HG02623 (cell line): Measurements from ENCODE around the gene DENND2A.
A peak's percentile ranks its signal among the peaks of the same experiment; 100 is the strongest.
"Not testable (repeated sequence)": the region's sequence is repeated elsewhere in the genome, so short reads cannot be mapped to it uniquely, and the experiment has no call there.

ENCODE experiments used
- ATAC-seq: cut with Tn5 transposase; IDR thresholded peaks from one replicate; pipeline ENCODE4 v1.9.1; 2021; ENCODE audit warnings: moderate library complexity; ENCODE audit not compliant: unreplicated experiment

The DENND2A gene, protein sequence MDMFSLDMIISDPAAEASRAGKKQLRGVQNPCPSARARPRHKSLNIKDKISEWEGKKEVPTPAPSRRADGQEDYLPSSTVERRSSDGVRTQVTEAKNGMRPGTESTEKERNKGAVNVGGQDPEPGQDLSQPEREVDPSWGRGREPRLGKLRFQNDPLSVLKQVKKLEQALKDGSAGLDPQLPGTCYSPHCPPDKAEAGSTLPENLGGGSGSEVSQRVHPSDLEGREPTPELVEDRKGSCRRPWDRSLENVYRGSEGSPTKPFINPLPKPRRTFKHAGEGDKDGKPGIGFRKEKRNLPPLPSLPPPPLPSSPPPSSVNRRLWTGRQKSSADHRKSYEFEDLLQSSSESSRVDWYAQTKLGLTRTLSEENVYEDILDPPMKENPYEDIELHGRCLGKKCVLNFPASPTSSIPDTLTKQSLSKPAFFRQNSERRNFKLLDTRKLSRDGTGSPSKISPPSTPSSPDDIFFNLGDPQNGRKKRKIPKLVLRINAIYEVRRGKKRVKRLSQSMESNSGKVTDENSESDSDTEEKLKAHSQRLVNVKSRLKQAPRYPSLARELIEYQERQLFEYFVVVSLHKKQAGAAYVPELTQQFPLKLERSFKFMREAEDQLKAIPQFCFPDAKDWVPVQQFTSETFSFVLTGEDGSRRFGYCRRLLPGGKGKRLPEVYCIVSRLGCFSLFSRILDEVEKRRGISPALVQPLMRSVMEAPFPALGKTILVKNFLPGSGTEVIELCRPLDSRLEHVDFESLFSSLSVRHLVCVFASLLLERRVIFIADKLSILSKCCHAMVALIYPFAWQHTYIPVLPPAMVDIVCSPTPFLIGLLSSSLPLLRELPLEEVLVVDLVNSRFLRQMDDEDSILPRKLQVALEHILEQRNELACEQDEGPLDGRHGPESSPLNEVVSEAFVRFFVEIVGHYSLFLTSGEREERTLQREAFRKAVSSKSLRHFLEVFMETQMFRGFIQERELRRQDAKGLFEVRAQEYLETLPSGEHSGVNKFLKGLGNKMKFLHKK

DNA sequence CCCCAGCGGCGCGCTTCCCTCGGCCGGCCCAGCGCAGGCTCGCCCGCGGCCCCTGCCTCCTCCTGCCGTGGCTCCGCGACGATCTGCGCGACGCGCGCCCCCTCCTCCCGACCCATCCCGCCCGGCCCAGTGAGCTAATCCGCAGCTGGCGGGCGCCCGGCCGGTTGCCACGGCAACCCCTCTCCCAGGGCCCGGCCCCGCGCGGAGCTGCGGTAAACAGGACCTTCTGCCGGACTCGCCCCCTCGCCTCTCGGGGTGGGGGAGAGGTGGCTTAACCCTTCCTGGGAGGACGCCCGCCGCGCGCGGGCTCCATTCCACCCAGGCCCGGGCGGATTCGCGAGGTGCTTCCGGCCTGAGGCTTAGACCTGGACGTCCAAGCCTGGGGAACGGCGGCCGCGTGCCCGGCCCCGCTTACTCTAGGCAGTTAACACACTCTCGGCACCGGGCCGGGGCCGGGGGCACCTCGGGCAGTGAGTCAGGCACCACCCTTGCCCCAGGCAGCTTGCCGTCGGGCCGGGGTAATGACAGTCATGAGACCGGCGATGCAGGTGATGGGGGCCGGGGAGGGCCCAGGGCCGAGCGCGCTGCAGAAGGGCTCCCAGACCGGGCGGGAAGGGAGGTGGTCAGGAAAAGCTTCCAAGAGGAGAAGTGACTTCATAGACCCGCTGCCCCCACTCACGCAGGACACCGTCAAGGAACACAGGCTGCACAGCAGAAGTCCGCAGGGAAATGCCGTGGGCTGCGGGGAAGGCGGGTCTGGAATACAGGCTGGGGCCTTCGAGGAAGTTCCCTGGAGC, at the start of gene DENND2A:
Gene DENND2A, minus strand, starts transcription at position 87 of the 797 bp plus-strand sequence. CDS start 38,416 bp downstream, outside the sequence.
- ATAC-seq = no peak

DNA sequence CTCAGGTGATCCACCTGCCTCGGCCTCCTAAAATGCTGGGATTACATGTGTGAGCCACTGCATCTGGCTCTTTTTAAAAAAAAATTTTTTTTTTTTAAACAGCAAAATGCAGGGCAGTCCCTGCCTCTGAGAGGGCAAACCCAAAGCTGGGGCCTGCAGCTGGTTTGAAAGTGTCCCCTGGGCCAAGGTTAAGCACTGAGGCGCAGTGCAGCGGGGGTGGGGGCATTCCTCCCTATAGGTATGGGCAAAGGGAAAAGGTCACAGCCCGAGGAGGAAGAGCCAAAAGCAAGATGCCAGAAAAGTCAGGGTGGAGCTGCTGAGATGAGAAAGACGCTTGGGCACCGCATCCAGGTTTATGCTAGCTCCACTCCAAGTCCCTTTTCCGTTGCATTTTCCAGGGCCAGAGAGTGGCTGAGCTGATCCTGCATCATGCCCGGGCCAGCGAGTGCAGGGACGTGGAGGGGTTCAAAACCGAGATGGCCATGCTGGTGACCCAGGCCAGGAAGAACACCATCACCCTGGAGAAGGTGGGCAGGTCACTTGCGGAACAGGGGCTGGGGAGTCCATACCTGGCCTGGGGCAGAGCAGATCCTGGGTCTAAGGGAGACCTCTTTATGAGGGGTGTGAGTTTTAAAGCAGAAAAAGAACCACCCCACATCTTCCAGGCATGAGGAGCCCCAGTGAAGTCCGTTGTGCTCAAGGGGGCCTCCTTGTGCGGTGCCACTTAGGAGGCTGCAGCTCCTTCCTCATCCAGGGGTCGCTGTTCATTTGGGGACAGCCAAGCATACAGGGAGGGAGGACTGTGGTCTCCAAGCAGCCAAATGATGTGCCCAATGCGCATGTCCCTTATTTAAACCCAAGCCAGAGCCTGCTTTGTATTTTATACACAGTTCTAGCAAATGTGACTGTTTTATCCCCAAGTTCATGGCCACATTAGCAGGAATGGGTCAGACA, 48.9 kb upstream of the DENND2A start:
- ATAC-seq = no peak

DNA sequence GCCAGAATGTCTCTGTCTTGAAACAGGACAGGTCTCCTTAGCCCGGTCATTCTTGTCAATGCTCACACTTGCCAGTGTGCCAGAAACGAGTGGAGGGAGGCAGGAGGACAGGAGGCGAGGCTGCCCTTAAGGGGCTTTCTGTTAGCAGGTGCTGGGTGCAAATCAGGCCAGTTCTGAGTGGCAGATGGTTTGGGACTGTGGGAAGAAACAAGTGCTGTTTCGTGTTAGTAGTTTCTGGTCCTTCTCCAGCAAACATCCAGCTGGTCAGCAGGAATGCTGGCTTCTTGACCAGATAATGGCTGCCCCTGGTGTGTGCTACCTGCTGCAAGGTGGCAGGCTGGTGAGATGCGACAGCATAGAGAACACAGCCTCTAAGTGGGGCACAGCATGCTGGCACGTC, 47.7 kb upstream of the DENND2A start:
- ATAC-seq = no peak

DNA sequence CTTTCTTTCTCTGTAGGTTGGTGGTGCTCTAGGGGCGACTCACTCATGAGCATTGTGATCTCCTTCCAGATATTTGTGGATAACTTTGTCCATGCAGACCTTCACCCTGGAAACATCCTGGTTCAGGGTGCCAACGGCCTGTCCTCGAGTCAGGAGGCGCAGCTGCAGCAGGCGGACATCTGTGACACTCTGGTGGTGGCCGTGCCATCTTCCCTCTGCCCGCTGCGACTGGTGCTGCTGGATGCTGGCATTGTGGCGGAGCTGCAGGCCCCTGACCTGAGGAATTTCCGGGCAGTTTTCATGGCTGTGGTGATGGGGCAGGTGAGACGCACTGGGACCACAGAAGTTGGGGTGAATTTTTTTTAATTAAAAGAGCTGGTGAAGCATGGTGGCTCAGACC, 46.3 kb upstream of the DENND2A start:
- no peak for ATAC-seq

DNA sequence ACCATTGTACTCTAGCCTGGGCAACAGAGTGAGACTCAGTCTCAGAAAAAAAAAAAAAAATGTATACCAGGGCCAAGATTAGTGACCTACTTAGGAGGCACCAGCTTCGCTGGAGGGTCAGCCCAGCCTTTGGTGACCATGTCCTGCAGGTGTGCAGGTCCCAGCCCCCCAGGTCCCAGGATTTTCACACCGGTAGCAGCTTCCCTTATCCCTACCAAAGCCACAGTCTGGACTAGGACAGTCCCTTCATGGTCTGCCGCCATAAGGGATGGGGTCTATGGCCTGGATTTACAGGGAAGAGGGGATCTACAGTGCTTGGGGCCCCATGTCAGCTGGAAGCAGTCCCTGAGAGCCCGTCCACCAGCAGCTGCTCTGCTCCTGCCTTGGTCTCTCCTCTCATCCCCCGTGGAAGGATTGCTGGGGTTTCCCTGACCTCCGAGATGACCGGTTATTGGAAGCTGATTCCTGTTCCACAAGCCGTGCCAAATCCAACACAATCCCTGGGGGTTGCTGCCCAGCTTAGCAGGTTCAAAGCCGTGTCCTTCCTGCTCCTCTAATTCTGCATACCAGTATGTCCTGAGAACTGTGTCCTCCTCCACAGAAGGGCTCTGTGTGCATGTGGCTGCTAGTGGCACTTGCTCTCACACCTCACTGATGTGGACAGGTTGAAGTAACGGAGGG, 44.9 kb upstream of the DENND2A start:
- ATAC-seq = no peak

DNA sequence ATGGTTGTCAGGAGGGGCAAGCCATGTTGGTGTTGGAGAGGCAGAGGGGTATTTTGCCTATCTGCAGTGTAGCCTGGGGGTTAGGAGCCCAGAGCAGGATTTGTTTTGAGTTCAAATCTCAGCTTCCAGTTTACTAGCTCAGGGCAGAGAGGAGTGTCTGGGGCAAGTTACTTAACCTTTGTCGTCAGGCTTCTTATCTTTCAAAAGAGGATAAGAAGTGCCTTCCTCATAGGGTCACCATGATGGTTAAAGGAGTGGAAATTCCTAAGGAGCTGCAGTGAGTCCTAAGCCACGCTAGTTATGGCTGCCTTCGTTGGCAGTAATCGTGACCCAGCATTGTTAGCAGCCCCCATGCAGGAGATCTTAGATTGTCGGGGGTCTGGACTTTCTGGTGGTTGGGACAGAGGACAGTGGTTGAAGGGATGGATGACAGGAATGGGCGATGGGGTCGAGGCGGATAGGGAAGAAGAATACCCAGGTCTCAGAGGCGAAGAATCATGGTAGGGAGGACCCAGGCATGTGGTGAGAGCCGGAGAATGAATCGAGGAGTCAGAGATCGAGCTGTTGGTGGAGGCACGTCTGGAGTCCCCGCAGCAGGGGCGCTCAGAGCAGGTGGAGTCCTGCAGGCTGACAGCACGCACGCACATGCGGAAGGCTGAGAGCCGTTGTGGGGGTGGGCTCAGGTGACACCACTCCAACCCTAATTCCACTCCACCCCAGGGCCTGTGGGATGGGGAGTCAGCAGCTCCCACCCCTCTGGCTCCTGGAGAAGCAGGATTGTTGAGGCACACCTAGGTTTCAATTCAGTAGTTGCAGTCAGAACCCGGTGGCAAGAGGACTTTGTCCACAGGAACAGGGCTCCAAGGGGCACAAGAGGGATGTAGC, 43.7 kb upstream of the DENND2A start:
- ATAC-seq = no peak

DNA sequence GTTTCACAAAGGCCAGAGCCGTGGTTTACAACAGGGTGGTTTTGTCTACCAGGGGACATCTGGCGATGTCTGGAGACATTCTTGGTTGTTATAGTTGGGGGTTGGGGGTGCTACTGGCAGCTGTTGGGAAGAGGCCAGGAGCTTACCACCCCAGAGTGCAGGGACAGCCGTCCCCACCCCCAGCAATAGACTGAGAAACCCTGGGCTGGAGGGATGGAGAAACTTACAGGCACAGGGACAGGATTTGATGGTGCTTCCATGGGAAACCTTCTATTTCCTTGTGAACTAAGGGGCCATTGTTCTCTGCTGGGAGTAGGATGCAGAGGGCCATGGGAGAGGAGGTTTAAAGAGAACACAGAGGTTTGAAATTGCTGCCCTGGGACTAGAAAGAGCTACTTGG, 43.0 kb upstream of the DENND2A start:
- ATAC-seq = no peak

DNA sequence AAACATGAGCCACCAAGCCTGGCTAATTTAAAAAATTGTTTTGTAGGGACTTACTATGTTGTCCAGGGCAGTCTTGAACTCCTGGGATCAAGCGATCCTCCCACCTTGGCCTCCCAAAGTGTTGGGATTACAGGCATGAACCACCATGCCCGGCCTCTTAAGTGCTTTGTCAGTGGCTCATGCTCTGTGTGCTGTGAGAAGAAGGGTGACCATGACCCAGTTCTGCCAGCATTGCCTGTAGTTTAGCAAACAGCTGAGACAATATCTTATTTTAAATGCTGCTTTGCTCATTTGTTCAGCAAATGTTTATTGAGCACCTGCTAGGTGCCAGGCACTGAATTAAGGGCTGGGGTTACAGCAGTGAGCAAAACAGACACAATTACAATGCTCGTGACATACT, 41.2 kb upstream of the DENND2A start:
- ATAC-seq = no peak

DNA sequence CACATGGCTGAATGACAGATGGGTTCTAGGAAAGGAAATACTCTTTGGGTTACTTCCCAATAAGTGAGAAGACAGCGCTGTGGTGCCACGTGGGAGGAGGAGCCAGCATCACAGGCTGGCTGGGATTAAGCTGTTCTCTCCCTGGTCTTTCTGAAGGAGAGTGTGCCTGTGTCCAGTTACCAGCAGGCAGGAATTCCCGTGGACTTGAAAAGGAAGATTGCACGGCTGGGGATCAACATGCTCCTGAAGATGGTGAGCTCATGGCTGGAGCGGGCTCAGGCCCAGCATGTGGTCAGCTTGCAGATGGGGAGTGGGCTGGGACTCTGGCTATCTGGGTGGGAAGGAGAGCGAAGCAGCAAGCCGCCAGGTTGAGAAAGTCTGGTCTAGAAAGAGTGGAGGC, 40.3 kb upstream of the DENND2A start:
- no peak for ATAC-seq

DNA sequence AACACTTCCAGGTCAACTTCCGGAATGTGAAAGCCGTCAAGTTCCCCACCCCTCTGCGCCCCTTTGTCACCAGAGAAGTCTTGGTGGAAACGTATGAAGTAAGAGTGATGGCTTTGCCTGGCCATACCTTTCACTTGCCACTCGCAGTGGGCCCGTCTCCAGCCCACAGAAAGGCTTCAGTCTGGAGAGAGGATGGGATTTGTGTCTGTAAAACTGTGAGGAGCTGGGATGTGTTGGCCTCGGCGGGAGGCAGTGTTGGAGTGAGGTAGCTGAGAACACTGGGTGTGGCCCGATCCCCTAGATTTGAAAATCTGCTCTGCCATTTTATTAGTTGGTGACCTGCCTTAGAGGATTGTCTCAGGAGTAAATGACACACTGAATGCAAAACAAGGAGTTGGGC, 38.6 kb upstream of the DENND2A start:
- no peak for ATAC-seq

DNA sequence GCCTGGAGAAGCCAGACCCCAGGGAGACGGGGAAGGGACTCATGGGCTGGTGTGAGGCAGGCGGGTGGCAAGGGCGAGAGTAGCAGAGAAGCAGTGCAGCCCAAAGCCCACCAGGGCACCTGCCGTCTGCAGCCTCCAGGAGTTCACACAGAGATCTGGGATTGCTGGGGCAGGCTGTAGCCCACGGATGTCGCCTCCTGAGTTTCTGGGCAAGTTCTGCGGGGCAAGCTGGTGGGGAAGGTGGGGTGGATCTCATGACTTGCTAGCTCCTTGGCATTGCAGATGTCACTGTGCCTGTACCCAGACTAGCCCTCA, 38.2 kb upstream of the DENND2A start:
- no peak for ATAC-seq

DNA sequence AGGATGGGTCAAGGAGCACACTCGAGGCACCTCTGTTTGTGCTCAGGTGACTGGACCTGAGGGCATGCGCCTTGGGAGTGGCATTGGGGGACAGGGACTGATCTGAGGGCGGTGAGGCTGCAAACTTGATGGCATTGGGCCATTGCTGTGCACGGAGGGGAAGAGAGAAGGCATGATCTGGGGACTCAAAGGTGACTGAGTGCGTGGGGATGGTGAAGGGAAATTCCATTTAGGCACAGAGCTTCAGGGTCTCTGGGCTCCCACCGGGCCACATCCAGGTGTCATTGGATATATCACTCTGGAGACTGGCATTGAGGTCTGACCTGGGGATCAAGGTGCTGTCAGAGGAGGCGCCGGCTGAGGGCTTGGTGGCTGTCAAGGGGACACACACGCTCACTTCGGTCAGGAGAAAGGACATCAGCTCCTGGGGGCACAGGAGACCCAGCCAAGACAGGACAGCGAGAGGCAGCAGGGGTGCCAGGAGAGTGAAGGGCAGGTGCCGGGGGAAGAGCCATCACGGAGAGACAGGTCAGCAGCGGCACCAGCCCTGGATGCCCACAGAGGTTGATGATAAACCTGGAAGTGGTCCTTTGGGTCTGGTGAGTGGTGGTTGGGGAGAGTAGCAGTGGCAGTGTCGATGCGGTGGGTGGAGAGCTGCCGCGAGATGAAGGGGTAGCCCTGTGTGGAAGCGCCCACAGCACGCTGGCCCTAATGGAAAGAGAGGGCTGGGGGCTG, 37.6 kb upstream of the DENND2A start:
- ATAC-seq = no peak

DNA sequence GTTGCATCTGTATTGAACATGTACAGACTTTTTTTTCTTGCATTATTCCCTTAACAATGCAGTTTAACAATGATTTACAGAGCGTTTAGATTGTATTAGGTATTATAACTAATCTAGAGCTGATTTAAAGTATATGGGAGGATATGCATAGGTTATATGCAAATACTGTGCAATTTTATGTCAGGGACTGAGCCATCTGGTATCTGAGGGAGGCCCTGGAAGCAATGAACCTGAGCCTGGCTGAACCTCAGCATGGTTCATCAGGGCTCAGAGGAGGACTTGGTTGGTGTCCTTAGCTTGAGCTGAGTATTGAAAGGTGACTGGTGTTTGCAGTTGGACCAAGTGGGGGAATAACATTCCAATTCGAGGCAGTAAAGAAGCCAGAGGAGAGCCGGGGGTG, 36.9 kb upstream of the DENND2A start:
- no peak for ATAC-seq

DNA sequence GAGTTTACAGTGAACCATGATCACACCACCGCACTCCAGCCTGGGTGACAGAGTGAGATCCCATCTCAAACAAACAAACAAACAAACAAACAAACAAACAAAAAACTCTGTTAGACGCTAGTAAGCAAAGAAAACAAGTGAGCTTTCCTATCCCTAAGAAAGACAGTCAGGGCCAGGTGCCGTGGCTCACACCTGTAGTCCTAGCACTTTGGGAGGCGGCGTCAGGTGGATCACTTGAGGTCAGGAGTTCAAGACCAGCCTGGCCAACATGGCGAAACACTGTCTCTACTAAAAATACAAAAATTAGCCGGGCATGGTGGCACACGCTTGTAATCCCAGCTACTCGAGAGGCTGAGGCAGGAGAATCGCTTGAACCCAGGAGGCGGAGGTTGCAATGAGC, 36.3 kb upstream of the DENND2A start:
- not testable (repeated sequence) for ATAC-seq

DNA sequence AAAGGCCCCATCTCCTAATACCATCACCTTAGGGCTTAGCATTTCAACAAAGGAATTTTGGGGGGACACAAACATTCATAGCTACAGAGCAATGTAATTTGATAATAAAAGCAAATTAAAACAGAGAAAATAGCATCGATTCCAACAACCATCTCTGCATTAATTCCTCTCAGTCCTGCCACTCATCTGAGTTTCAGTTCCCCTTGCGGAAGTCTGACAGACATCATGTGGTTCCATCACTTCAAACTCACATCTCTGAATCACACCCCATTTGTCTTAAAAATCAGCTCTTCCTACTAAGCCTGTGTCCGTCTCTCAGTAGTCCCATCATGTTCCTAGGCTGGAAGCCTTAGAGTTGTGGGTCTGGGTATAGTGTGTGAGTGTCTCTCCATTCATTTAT, 35.7 kb upstream of the DENND2A start:
- peak; percentile 53 for ATAC-seq

DNA sequence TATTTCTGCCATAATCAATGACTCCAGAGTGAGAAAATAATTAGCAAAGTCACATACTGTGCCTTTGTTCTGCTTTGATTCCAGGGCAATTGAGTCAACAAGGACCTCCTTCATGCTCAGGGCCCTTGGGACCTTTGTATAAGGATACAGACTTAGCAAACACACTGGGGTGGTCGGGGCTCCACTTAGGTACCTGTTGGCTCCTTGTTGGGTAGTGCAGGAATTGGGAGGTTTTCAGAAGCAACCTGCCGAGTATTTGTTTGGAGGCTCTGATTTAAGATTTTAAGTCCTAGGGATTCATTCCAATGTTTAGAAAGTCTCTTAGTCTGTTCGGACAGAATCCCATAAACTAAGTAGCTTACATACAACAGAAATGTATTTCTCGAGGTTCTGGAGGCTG, 35.1 kb upstream of the DENND2A start:
- ATAC-seq = no peak

DNA sequence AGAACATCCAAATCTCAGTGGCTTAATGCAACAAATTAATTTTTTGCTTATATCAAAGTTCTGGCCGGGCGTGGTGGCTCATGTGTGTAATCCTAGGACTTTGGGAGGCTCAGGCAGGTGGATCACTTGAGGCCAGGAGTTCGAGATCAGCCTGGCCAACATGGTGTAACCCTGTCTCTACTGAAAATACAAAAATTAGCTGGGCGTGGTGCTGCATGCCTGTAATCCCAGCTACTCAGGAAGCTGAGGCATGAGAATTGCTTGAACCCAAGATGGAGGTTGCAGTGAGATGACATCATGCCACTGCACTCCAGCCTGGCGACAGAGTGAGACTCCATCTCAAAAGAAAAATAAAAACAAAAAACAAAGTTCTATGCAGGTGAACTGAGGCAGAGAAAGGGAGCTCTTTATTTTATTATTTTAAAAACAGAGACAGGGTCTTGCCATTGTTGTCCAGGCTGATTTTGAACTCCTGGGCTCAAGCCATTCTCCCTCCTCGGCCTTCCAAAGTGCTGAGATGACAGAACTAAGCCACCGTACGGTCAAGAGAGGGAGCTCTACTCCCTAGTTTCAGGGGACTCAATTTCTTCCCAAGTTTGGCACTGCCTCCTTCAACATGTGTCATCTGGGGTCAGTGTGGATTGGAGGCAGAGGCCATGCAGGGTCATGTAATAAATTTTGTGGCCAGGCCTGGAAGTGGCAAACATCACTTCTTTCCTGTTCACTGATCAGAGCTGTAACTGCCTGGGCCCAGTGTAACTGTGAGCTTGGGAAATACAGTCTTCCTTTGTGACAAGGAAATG, 34.5 kb upstream of the DENND2A start:
- ATAC-seq = no peak
